Gastroesophageal sphincter (tissue), 4 donors: Measurements from ENCODE around the gene ESD. TPM values are rescaled to one million over a fixed set of nuclear protein-coding genes. Genes with fewer than 3 reads are reported as not detected.
"Not testable (repeated sequence)": the region's sequence is repeated elsewhere in the genome, so short reads cannot be mapped to it uniquely, and the experiment has no call there.

Source experiments
- ATAC-seq: fragments of 150-250 bp; one replicate; pipeline ENCODE4 v1.9.1; 2016; ENCODE audit warnings: mild to moderate bottlenecking, moderate library complexity
- H3K27ac ChIP-seq, 4 donors: fragments of 200-600 bp; sonication (generic) in 3 of 4; 1 replicate in 3 of 4; 2 replicates in 1 of 4; pipeline ENCODE4 v1.5.1; 2016 to 2019
- H3K27me3 ChIP-seq: fragments of 200-600 bp; sonication (generic); one replicate; pipeline ENCODE4 v1.5.1; 2019
- H3K36me3 ChIP-seq, 2 donors: fragments of 200-600 bp; sonication (generic); one replicate each; pipeline ENCODE4 v1.5.1; 2019; ENCODE audit warnings: control low read depth in 1 of 2
- H3K4me1 ChIP-seq, 3 donors: fragments of 200-600 bp; sonication (generic); 1 replicate in 2 of 3; 2 replicates in 1 of 3; pipeline ENCODE4 v1.5.1; 2016 to 2019; ENCODE audit warnings: control low read depth in 2 of 3
- H3K4me3 ChIP-seq, 2 donors: fragments of 200-600 bp; sonication (generic); one replicate each; pipeline ENCODE4 v1.5.1; 2019; ENCODE audit warnings: mild to moderate bottlenecking in 1 of 2, moderate library complexity in 1 of 2
- H3K9me3 ChIP-seq, 3 donors: fragments of 200-600 bp; sonication (generic); one replicate each; pipeline ENCODE4 v1.5.1; 2017 to 2019; ENCODE audit warnings: control low read depth in 2 of 3
- CTCF ChIP-seq, 4 experiments: fragments of 200-600 bp in 2 of 4; fragments of 450-650 bp in 2 of 4; sonication (generic) in 1 of 4; IDR thresholded peaks; one replicate each; pipeline ENCODE4 v1.5.1; 2017 to 2019; ENCODE audit warnings: antibody characterized with exemption in 4 of 4, mild to moderate bottlenecking in 2 of 4, moderate library complexity in 2 of 4
- EP300 ChIP-seq: sonication (generic); formaldehyde crosslinking; IDR thresholded peaks from one replicate; pipeline ENCODE4 v1.6.1; 2017; ENCODE audit warnings: antibody characterized with exemption, mild to moderate bottlenecking
- POLR2A ChIP-seq, 2 donors: fragments of 450-650 bp; IDR thresholded peaks; one replicate each; pipeline ENCODE4 v1.6.1; 2017; ENCODE audit warnings: antibody characterized with exemption in 2 of 2, mild to moderate bottlenecking in 2 of 2, moderate library complexity in 1 of 2
- POLR2AphosphoS5 ChIP-seq: sonication (generic); formaldehyde crosslinking; IDR thresholded peaks from one replicate; pipeline ENCODE4 v1.6.1; 2017; ENCODE audit warnings: antibody characterized with exemption
- WGBS, 2 donors: methylation state at CpG; one replicate each; pipeline ENCODE4 v1.1.5; 2018; ENCODE audit warnings: low coverage in 1 of 2; 5-methylcytosine and 5-hydroxymethylcytosine counted together
- total RNA-seq, 4 donors: library from RNA; depleted of rRNA; stranded (reverse); fragments of >200 nt; gene quantifications; one replicate each; pipeline ENCODE4 v1.1.0, GENCODE V29; 2016

Gene ESD
- total RNA-seq, 4 donors from 2014 or later = 136 to 186 (median 166) TPM

- Histone ChIP-seq H3K9me3 (no peaks in the 10 kb centered on the region), H3K36me3 (no peaks in the 10 kb centered on the region), H3K27ac (no peak overlapping the region), H3K27me3 (no peaks in the 10 kb centered on the region), H3K4me3 (no peak overlapping the region), H3K4me1 (peaks cover 0 to 20% (median 0%) of the 10 kb centered on the region in 3 donors)
- ATAC-seq = no peak
- 69 to 82% methylated on average over 4 to 5 of the region's 5 CpGs for WGBS, 2 donors
- no peak for TF ChIP-seq CTCF (IDR thresholded peaks at IDR 0.05)
- TF ChIP-seq EP300 = no peak
- TF ChIP-seq POLR2A (IDR thresholded peaks at IDR 0.05) = no peak
- no peak for TF ChIP-seq POLR2AphosphoS5
Measured at GRCh38 chr13:46761866-46762265, 35.1 kb downstream of the ESD start.

DNA sequence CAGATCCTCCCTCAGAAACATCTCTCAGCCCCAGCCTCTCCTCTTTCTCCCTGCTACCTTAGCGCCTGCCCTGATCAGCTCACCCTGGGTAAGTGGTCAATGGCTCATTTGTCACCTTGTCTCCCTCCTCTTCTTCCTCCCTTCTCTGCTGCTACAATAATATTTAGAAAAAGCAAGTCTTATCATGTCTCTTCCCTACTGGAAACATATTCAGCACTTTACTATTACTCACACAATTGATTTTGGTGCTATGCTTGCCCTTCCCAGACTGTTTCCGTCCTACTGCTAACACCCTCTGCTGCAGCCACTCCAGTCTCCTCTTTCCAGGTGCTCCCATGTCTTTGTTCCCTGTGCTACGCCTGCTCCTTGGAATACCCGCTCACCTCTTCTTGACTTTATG, 35.8 kb downstream of the ESD start:
- Histone ChIP-seq H3K4me3 (no peak overlapping the region), H3K9me3 (no peaks in the 10 kb centered on the region), H3K27ac (no peak overlapping the region), H3K4me1 (peaks cover 0 to 22% (median 0%) of the 10 kb centered on the region in 3 donors), H3K27me3 (no peaks in the 10 kb centered on the region), H3K36me3 (no peaks in the 10 kb centered on the region)
- WGBS, 2 donors = 84 to 92% methylated on average over 3 to 4 of the region's 4 CpGs
- ATAC-seq = no peak
- TF ChIP-seq EP300 (no peak), POLR2AphosphoS5 (no peak), POLR2A (IDR thresholded peaks at IDR 0.05) (no peak), CTCF (IDR thresholded peaks at IDR 0.05) (no peak)

- ATAC-seq = peak; percentile 57
- Histone ChIP-seq H3K4me1 (peaks cover 0 to 16% (median 0%) of the 10 kb centered on the region in 3 donors), H3K4me3 (no peak overlapping the region), H3K27ac (no peak overlapping the region), H3K27me3 (no peaks in the 10 kb centered on the region), H3K36me3 (no peaks in the 10 kb centered on the region), H3K9me3 (no peaks in the 10 kb centered on the region)
- TF ChIP-seq EP300 (no peak), CTCF (IDR thresholded peaks at IDR 0.05) (no peak), POLR2A (IDR thresholded peaks at IDR 0.05) (no peak), POLR2AphosphoS5 (no peak)
- WGBS, 2 donors = 29 to 46% methylated on average over 1 to 2 of the region's 2 CpGs
Measured at GRCh38 chr13:46759846-46760245, 37.1 kb downstream of the ESD start.

- WGBS, 2 donors = 40 to 47% methylated on average over 3 of the region's 3 CpGs
- no peak overlapping the region for H3K27ac ChIP-seq
- TF ChIP-seq CTCF (IDR thresholded peaks at IDR 0.05) (no peak), EP300 (no peak), POLR2AphosphoS5 (no peak), POLR2A (IDR thresholded peaks at IDR 0.05) (no peak)
- no peak for ATAC-seq
- H3K36me3 ChIP-seq = peaks cover 0 to 7% of the 10 kb centered on the region in 2 donors
- H3K27me3 ChIP-seq = no peaks in the 10 kb centered on the region
- no peak overlapping the region for H3K4me3 ChIP-seq
- H3K4me1 ChIP-seq = peaks cover 0 to 8% (median 0%) of the 10 kb centered on the region in 3 donors
- H3K9me3 ChIP-seq = no peaks in the 10 kb centered on the region
Measured at GRCh38 chr13:46757640-46758039, 39.3 kb downstream of the ESD start.

DNA sequence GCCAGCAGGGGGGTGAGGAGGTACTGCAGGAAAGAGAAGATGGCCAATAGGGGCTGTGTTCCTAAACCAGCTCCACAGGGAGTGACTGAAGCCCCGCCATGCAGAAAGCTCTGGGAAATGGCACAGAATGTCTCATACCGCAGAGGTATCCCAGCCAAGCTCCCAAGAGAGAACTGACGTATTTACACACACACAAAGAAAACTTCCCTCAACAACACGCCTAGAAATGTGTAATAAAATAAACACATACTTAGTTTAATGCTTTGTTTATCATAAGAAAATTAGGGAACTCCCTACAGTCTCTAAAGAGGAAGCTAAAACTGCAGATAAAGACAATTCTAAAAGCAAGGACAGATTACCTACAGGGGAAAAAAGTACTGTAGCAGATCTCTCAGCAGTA, 40.0 kb downstream of the ESD start:
- no peak overlapping the region for H3K27ac ChIP-seq
- no peaks in the 10 kb centered on the region for H3K27me3 ChIP-seq
- peaks cover 0 to 8% (median 0%) of the 10 kb centered on the region in 3 donors for H3K4me1 ChIP-seq
- no peaks in the 10 kb centered on the region for H3K9me3 ChIP-seq
- ATAC-seq = peak; percentile 47
- TF ChIP-seq POLR2AphosphoS5 (no peak), EP300 (no peak), CTCF (IDR thresholded peaks at IDR 0.05) (no peak), POLR2A (IDR thresholded peaks at IDR 0.05) (no peak)
- peaks cover 0 to 12% of the 10 kb centered on the region in 2 donors for H3K36me3 ChIP-seq
- no peak overlapping the region for H3K4me3 ChIP-seq
- 17 to 60% methylated on average over 1 to 4 of the region's 4 CpGs for WGBS, 2 donors

- not testable (repeated sequence) for H3K4me3 ChIP-seq, H3K4me1 ChIP-seq, H3K27ac ChIP-seq, H3K27me3 ChIP-seq, ATAC-seq, H3K9me3 ChIP-seq
- 85% methylated on average over 3 of the region's 5 CpGs; no CpG with 5 or more reads in 1 of the 2 donors for WGBS, 2 donors
- H3K36me3 ChIP-seq = peaks cover 3 to 26% of the 10 kb centered on the region in 2 donors
Measured at GRCh38 chr13:46755508-46755907, 41.5 kb downstream of the ESD start.
